ENCODE results near the gene KIF26B.

Gene KIF26B

DNA sequence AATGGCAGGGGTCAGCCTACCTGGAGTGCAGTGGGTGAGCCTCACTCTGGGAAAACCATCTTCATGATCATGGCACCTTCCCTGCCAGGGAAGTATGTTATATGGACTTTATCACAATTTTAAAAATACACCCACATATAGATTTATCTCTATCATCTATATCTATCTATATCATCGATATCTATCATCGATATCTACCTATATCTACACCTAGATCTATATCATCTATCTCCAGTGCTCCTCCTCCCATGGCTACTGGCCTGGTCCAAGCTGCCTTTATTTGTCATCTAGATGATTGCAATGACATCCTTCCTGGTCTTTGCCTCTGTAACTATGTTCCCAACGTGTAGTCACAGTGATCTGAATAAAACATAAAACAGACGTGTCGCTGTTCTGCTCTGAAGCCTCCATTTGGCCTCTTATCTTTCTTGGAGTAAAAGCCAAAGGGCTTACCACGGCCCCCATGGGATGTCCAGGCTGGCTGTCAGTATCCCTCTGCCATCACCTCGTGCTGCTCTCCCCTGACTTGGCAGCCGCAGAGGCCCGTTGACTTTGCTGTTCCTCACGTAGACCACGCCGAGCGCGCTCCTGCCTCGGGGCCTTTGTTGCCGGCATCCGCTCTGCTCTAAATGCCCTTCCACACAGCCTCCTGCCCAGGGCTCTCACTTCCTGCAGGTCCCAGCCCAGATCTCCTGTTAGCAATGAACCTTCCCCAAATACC is 20.6 kb upstream of the KIF26B start:
- no peak for DNase-seq

- no peak for DNase-seq
Measured at GRCh38 chr1:245142171-245142798, 12.5 kb upstream of the KIF26B start.

- no peak for DNase-seq
Measured at GRCh38 chr1:245142976-245143375, 11.8 kb upstream of the KIF26B start.

DNA sequence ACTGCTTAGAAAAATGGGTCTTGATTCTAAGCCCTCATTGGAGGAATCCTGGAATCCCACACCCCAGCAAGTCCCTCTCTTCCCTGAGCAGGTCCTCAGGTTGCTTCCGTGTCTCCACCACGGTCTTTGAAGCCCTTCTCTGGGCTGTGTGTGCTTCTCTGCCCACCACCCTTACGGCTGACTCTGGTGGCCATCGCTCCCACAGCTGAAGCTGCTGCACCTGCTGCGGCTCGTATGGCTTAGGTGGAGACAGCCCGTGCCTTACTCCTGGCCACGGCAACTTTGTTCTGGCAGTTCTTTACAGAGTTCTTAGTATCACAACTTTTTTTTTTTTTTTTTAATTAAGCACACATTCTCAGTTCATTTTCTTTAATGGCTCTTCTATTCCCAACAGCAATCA is 10.9 kb upstream of the KIF26B start:
- no peak for DNase-seq

DNA sequence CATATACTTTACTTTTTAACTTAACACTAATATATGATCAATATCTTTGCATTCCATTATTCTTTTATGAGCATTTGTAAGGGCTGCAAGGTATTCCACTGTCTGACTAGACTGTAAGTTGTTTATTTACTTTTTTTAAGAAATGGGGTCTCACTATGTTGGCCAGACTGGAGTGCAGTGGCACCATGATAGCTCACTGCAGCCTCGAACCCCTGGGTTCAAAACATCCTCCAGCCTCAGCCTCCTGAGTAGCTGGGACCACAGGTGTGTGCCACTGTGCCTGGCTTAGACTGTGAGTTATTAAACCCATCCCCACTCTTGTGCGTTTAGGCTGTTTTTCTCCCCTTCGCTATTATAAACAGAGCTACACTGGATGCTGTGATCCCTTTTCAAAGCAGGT is 6.7 kb upstream of the KIF26B start:
- DNase-seq: no peak

GRCh38 chr1:245148861-245149260 is 5.9 kb upstream of the KIF26B start:
- no peak for DNase-seq

- DNase-seq: no peak
Measured at GRCh38 chr1:245153081-245153551, 1.7 kb upstream of the KIF26B start.

DNA sequence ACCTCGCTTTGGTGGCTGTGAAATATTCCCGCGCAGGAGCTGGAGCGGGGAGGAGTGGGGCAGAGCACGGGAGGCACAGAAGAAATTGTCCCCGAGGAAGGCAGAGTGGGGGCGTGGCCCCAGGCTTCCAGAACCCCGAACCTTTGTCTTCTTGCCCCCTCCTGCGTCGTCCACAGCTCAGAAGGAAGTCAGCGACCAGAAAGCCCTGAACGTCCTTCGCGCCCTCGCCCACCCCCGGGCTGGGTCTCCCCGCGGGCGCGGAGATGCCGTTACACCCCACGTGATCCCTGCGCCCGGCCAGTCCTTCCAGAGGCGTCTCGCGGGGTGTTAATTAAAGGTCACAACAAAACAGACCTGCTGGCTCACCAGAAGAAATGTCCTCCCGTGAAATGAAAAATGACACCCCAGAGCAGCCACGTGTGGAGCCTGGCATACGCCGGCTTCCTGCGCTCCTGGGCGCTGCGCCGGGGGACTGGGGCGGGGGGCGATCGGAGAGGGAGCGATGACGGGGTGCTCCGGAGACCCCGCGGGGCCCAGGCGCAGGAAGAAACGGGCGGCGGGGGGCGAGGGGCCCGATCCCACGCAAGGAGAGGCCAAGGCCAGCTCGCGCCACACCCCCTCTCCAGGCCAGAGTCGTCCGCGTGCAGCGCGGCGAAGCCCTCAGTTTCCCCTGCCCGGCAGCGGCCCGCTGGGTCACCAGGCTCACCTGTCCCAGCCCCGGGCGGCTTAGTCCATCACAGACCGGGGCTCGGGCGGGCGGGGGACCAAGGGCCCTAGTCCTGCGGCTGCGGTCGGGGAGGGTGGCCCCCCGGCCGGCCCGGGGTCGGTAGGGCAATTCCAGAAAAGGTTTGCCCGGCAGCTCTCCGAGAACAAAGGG is 995 bp upstream of the KIF26B start:
- DNase-seq: no peak

DNA sequence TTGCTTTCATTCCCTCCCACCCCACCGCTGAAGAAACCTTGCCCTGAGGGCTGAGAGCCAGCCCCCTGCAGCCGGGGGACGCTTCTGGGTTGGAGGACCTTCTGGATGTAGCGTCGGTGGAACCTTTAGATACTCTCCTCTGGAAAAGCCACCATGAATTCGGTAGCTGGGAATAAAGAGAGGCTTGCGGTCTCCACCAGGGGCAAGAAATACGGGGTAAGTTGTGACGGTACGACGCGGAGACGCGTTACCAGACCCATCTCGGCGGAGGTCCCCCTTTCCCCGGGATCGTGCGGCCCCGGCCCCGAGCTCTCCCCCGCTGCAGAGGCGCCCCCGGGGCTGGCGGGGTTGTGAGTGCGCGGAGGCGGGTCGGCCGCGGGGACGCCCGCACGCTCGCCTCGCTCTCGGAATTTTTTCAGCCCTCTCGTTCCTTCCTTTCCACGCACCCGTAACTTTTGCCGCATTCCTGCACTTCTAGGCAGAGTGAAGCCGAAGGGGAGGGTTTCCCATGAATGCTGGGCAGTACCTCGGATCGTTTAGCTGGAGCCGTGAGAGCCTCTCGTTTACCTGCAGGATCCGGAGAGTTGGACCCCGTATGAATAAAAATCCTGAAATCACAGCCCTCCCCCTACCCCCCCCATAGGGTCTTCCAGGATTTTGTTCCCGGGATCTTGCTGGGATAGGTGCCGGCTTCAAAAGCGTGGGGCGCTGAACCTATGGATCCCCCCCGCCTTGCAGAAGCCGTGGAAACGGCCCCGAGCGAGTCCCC is 671 bp downstream of the KIF26B start:
- DNase-seq: no peak

GRCh38 chr1:245156041-245156735 is 1.4 kb downstream of the KIF26B start:
- DNase-seq: peak; percentile 31

GRCh38 chr1:245156736-245157505 is 2.1 kb downstream of the KIF26B start:
- no peak for DNase-seq

GRCh38 chr1:245158913-245159312 is 4.1 kb downstream of the KIF26B start:
- no peak for DNase-seq

- no peak for DNase-seq
Measured at GRCh38 chr1:245160288-245160687, 5.5 kb downstream of the KIF26B start.

DNA sequence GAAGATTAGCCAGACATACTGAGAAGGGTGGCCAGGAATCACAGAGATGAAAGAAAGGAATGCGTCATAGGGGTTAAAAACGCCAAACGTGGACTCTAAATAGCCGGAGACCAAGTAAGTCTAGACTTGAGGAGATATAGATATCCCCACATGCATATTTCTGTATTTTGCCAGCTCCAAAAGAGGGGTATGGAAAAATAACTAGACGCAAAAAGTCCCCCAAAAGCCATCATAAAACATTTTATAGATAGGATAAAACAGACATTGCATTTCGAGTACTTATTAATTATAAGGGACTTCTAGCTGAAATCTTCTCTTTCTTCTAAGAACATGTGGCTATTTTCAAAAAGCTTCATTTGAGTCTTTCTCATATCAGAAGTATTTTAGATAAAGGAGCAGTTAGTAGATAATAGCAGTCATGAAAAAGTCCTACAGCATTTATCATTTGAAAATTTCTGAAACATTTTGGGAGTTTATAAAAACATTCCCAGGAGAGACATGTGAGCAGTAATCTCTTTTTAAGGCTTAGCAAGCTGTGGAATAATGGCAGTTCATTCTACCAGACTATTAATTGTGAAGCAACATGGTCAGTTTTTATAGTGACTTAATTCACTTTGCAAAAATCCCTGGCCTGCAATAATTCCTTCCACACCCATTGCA is 6.1 kb downstream of the KIF26B start:
- DNase-seq: no peak

GRCh38 chr1:245161866-245162265 is 7.1 kb downstream of the KIF26B start:
- no peak for DNase-seq

DNA sequence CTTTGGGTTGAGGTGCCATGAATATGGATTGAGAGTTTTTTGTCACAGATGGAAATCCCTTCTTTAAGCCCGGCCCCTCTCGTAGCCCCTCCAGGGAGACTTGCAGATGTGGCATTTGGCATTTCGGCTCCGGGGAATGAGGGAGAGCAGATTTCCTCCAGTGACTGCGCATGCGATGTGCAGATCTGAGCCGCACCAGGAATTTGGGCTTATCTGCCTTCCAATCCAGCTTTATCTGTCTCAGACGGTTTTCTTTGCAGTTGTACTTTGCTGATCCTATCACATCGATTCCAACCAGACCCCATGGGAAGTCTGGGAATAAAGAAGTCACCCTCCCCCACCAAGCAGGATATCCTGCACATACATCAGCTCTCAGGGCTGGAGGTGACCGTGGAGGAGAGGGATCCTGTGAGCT is 11.7 kb downstream of the KIF26B start:
- DNase-seq: no peak

GRCh38 chr1:245168086-245168485 is 13.3 kb downstream of the KIF26B start:
- no peak for DNase-seq

DNA sequence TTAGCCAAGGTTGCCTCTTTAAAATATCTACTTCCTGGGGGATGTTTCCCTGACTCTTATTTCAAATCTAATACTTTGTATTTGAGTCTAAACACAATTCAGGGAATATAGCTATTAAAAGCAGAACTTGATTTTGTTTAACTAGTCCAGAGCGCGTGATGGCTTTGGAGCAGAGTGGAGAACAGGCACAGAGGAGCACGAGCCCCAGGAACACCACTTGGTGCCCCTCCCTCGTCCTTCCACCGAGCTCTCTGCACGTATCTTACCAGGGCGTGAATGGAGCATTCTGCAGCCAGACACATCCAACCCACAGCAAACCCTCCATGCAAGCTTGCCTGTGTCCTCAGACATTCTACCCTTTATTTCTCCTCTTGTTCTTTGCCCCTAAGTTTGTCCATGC is 14.1 kb downstream of the KIF26B start:
- no peak for DNase-seq

GRCh38 chr1:245169376-245169775 is 14.6 kb downstream of the KIF26B start:
- no peak for DNase-seq

DNA sequence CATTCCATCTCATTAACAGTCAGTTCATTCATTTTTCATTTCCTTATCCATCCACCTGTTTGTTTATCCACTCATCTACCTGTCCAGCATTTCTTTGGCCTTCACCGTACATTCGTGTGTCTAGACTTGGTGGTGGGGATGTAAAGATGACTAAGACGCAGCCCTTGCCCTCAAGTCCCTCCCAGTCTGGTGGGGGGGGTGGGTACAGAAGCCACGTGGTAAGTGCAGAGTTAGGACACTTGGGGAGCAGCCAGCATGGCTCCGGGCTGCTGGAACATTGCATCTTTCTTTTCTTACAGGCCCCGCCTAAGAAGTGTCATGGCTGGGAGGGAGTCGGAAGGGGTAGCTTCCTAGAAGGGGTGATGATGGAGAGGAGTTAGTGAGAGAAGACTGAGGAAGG is 17.2 kb downstream of the KIF26B start:
- DNase-seq: no peak

GRCh38 chr1:245172829-245173228 is 18.0 kb downstream of the KIF26B start:
- DNase-seq: no peak
